Right ventricle myocardium superior (tissue), 1 donor: ENCODE measurements around the gene PARP15. TPM values are rescaled to one million over a fixed set of nuclear protein-coding genes. Genes with fewer than 3 reads are reported as not detected.
A peak's percentile ranks its signal among the peaks of the same experiment; 100 is the strongest.
"Not testable (repeated sequence)": the region's sequence is repeated elsewhere in the genome, so short reads cannot be mapped to it uniquely, and the experiment has no call there.

Experiments
- ATAC-seq: fragments of 200-7000 bp; cut with Tn5 transposase; one replicate; pipeline ENCODE4 v1.9.1; 2020; ENCODE audit warnings: mild to moderate bottlenecking; ENCODE audit not compliant: poor library complexity
- DNase-seq: peaks from one replicate; pipeline ENCODE4 v3.0.0-alpha.2; 2020
- intact Hi-C: fragments of 100-400 bp; cut with DNase I; formaldehyde crosslinking; loops from one replicate; pipeline ENCODE4 v1.11.2; 2022
- total RNA-seq: library from RNA; stranded (reverse); fragmentation: NEBNext Ultra II Directional; extraction: Animal tissue kit (Norgen Biotek cat#: 25700); gene quantifications from one replicate; pipeline ENCODE4 v1.2.1, GENCODE V29; 2021
- donor health status: DM: no; HTN: yes; CAD: no; lungs with severe emphysema.

Gene PARP15
- total RNA-seq, 1 donor from 2014 or later, result 0.40 TPM

DNA sequence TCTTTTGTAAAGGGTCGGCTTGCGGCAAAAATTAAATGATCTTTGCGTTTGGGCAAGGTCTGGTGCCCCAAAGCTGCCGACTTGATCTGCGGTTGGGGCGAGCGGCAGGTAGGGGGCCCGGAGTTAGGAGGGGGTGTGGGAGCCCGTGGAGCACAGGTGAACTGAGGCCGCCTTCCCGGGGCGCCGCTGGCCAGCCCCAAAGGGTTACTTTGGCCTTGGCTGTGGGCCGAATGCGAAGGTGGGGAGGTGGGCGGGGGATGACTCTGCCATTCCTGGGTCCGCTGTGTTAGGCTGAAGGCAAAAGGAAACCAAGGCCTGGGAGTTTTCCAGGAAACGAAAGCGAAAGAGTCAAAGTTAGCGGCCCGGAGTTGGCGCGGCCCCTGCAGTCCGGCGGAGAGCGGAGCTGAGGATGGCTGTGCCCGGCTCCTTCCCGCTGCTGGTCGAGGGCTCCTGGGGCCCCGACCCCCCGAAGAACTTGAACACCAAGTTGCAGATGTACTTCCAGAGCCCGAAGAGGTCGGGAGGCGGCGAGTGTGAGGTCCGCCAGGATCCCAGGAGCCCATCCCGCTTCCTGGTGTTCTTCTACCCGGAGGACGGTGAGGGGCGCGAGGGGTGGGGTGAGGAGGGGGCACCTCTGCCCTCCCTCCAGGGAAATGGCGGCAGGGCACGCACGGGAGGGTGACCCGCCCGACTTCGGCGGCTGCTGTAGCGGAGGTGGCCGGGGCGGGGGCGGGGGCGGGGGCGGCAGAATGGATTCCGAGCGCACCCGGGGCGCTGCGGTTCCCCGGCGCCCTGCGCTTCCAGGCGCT, 103.2 kb downstream of the PARP15 start, which contains the start of gene PARP14:
PARP14 (plus strand) TSS at position 365 of the 809 bp plus-strand sequence; CDS start at position 410, 45 bp downstream.
- ATAC-seq, result peak; percentile 89
- intact Hi-C loops, result no loop called here
- DNase-seq, result peak; percentile 83

DNA sequence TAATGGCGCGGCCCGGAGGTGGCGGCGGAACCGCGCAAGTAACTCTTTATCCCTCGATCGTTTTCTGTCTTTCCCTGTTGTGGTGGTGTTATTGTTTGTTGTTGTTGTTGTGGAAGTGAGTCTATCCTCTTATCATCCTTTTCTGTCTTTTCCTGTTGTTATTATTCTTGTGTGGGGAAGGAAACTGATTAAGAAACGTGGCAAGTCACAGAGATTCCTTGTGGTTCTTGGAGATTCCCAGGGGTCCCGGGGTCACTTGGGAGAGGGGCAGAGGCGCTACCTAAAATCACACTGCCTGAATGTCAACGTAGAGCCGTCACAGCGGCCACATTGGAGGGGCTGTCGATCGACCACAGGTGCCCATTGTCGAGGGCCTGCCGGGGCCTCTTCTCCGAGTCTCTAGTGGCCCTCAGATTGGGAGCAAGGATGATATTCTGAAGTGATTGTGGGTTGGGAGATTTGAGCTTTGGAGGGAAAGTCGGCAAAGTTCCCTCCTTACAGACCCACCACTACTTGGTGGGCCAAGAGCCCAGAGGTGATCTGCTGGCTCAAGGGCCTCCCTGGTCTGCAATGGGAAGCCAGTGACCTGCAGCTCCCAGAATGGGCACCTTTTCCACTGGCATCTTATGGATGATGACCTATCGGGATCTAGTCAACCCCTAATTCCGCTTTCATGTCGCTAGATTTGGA, 104.0 kb downstream of the PARP15 start:
- intact Hi-C loops, result no loop called here
- ATAC-seq, result no peak
- no peak for DNase-seq

DNA sequence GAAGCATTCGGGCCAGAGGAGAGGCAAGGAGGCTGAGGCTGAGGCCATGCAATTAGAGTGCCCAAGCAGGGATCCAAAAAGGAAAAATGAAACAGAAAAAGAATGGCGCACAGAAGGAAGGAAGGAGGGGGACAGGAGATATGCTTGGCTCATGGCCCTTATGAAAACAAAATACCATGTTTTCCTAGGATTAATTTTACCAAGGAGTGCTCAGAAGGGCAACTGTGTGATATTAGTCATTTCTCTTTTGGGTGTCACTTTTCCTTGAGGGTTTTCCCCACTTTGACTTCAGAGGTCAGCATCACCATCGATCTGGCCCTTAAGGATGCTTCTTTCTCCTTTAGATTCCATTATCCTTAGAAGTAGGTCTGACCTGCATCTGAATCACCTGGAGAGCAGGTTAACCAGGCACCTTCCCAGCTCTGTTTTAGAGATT, 104.5 kb downstream of the PARP15 start:
- no peak for DNase-seq
- intact Hi-C loops, result no loop called here
- ATAC-seq, result no peak

DNA sequence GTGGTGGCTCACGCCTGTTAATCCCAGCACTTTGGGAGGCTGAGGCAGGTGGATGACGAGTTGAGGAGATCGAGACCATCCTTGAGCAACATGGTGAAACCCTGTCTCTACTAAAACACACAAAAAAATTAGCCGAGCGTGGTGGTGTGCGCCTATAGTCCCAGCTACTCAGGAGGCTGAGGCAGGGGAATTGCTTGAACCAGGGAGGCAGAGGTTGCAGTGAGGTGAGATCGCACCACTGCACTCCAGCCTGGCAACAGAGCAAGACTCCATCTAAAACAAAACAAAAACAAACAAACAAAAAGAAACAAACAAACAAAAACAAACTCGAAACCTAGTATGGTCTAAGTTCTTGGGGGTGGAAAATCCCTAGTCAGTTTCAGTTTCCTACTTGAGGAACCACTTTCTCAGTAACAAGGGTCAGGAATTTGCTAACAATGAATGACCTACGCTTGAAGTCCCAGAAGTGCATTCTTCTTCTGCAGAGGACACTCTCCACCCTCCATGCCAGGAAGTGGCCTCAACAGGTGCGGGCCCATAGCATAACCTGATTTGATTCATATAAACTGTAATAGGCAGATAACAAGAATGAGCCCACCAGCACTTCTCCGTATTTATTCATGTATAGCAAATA, 105.4 kb downstream of the PARP15 start:
- ATAC-seq, intact Hi-C loops, DNase-seq: not testable (repeated sequence)

DNA sequence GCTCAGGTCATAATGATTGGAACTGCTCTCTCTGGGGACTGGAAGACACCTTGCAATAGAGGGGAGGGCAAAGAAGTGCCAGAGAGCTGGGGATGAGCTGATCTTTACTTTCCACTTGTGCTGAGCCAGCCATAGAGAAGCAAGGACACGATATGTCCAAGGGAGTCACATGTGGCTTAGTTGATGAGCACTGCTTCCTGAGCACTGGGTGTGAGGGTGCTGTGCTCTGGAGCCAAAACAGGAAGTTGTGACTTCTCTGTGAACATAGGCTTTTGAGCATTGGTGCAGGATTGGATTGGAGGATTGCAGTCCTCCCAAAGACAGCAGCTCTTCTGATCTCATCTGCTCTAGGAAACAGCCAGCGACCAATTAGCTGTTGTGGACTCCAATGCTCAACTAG, 109.8 kb downstream of the PARP15 start:
- intact Hi-C loops, result no loop called here
- DNase-seq (no peak), ATAC-seq (peak; percentile 67)

Other genes with a start within 250 kb of the PARP15 start
- gene MIX23, start 194.4 kb upstream of the PARP15 start, total RNA-seq, result 25.0 TPM
- 144 TPM for gene FAM162A, start 193.5 kb upstream of the PARP15 start, total RNA-seq
- 2.4 TPM for gene WDR5B, start 161.6 kb upstream of the PARP15 start, total RNA-seq
- gene KPNA1, start 62.7 kb upstream of the PARP15 start, total RNA-seq, result 73.0 TPM
- gene PARP9, start 13.3 kb upstream of the PARP15 start, total RNA-seq, result 10.0 TPM
- 10.2 TPM for gene DTX3L, start 13.3 kb upstream of the PARP15 start, total RNA-seq
- 10.6 TPM for gene PARP14, start 103.2 kb downstream of the PARP15 start, total RNA-seq
- gene HSPBAP1, start 216.2 kb downstream of the PARP15 start, total RNA-seq, result 5.5 TPM
- 15.0 TPM for gene SLC49A4, start 217.4 kb downstream of the PARP15 start, total RNA-seq